Measurements from ENCODE around the gene CPTP. TPM values are rescaled to one million over a fixed set of nuclear protein-coding genes. Genes with fewer than 3 reads are reported as not detected.

The CPTP gene
- total RNA-seq, 1 donor from 2014 or later, result 112 TPM

GRCh38 chr1:1371746-1372711 is 47.4 kb downstream of the CPTP start:
- DNase-seq (peak; percentile 80), ATAC-seq (peak; percentile 33)
- intact Hi-C loops (cut with micrococcal nuclease), result no loop called here

GRCh38 chr1:1373051-1373814 is 48.6 kb downstream of the CPTP start:
- peak; percentile 34 for DNase-seq
- no peak for ATAC-seq
- intact Hi-C loops (cut with micrococcal nuclease), result no loop called here

DNA sequence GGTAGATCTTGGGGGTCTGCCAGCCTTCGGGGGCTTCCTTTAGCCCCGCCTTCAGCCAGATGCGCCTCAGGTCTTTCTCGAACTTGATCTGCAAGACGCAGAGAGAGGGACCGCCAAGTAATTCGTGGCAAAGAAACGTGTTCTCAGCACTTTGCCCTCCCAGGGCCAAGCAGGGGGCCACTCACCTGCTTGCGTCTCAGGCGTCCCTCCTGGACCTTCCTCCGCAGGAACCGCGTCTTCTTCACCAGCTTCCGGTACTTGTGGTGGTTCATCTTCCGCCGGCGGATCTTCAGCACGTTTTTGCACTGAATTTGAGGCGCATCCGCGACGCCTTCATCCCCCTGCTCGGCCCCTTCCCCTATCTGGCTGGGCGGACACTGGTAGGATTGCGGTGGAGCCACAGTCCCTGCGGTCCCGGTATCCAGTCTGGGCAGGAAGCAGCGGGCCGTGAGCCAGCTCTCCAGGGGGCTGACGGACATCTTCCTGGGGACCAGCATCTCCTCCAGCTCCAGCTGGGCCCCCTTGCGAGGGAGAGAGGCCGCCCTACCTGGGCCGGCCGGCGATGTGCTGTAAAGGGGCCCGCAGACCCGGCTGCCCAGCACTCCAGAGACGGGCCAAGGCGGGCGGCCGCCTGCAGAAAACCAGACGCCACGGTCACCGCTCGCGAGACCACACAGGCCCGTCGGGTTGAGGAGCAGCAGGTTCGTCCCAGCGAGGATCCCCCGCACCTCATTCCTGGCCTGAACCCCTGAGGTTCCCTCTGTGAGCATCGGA is 49.4 kb downstream of the CPTP start:
- ATAC-seq (no peak), DNase-seq (peak; percentile 39)
- intact Hi-C loops (cut with micrococcal nuclease), result no loop called here

DNA sequence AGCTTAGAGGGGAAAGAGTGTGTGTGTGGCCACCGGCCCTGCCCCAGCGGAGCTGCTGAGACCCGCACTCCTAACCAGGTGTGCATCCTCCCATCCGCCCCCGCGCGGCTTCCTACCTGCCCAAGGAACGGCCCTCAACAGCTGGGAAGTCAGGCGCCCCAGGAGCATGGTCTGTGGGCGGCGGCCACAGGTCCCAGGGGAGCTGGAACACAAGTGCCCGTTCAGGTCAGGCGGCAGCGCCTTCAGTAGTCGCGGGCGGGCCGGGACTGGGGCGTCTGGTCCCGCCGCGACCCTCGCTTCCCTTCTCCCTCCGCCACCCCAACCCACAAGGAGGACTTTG is 50.0 kb downstream of the CPTP start:
- DNase-seq (peak; percentile 60), ATAC-seq (peak; percentile 1)
- intact Hi-C loops (cut with micrococcal nuclease), result no loop called here

GRCh38 chr1:1374929-1375662 is 50.5 kb downstream of the CPTP start, which contains the start of gene AURKAIP1:
TSS of gene AURKAIP1 (minus strand) at chr1:1375207. CDS start at chr1:1374756, 451 bp downstream.
- peak; percentile 98 for DNase-seq
- peak; percentile 95 for ATAC-seq
- intact Hi-C loops (cut with micrococcal nuclease), result no loop called here

DNA sequence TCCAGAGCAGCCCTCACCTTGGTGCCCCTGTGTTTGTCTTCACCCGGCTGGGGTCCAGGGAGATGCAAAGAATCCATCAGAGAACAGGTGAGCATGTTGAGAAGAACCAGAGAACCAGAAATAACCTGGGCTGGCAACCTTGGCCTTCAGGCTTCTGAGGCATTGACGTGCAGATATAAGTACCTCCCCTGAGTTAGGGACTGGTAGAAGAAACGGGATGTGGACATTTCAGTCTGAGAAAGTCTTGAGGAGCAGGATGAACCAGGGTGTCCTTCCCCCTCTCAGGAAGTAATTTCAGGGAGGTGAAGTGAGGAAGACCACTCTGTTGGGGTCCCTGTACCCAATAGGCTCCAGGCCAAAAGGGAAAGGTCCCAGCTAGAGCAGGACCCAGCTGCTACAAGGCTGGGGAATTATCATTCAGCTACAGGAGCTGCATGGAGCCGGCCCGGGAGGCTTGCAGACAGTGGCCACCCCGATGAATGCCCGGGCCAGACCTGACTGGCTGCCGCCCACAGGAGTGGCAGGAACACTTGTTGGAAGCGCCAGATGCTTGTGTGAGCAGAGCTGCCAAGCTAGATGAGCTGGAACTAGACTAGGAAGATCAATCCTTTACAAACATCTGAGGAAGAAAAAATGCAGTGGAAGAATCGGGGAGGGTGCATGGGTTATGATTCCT is 52.1 kb downstream of the CPTP start:
- DNase-seq (peak; percentile 28), ATAC-seq (no peak)

GRCh38 chr1:1377540-1378205 is 53.1 kb downstream of the CPTP start:
- DNase-seq (peak; percentile 27), ATAC-seq (no peak)
- intact Hi-C loops (cut with micrococcal nuclease), result no loop called here

More for the DNA sequence above, 52.1 kb downstream of the CPTP start:
- intact Hi-C loops (cut with micrococcal nuclease), result no loop called here

Small RNA genes within 50 kb of the gene (microRNA-seq; reads per million reads assigned to microRNA genes)
- gene MIR6726 (ENCODE audit: borderline number of aligned reads) (2.9 reads per million), gene MIR6727 (ENCODE audit: borderline number of aligned reads) (not detected), gene MIR6808 (ENCODE audit: borderline number of aligned reads) (not detected)

Other genes starting within 250 kb of the CPTP start
- gene C1orf159, start 208.7 kb upstream of the CPTP start, total RNA-seq, result 4.0 TPM
- gene TTLL10, start 150.9 kb upstream of the CPTP start, total RNA-seq, result not detected
- 0.32 TPM for gene TNFRSF18, start 118.2 kb upstream of the CPTP start, total RNA-seq
- 2.3 TPM for gene TNFRSF4, start 110.6 kb upstream of the CPTP start, total RNA-seq
- 117 TPM for gene SDF4, start 92.8 kb upstream of the CPTP start, total RNA-seq
- 7.5 TPM for gene B3GALT6, start 92.6 kb upstream of the CPTP start, total RNA-seq
- 0.50 TPM for gene C1QTNF12, start 78.1 kb upstream of the CPTP start, total RNA-seq
- gene UBE2J2, start 50.9 kb upstream of the CPTP start, total RNA-seq, result 39.5 TPM
- gene SCNN1D, start 44.4 kb upstream of the CPTP start, total RNA-seq, result 3.0 TPM
- 60.4 TPM for gene ACAP3, start 16.9 kb upstream of the CPTP start, total RNA-seq
- 11.1 TPM for gene PUSL1, start 16.2 kb upstream of the CPTP start, total RNA-seq
- gene INTS11, start 142 bp upstream of the CPTP start, total RNA-seq, result 77.2 TPM
- 0.57 TPM for gene TAS1R3, start 6.5 kb downstream of the CPTP start, total RNA-seq
- 144 TPM for gene DVL1, start 24.6 kb downstream of the CPTP start, total RNA-seq
- gene MXRA8, start 33.8 kb downstream of the CPTP start, total RNA-seq, result 16.8 TPM
- 268 TPM for gene AURKAIP1, start 50.4 kb downstream of the CPTP start, total RNA-seq
- gene CCNL2, start 74.5 kb downstream of the CPTP start, total RNA-seq, result 61.0 TPM
- gene MRPL20, start 82.5 kb downstream of the CPTP start, total RNA-seq, result 155 TPM
- 2.1 TPM for gene ANKRD65, start 96.5 kb downstream of the CPTP start, total RNA-seq
- gene VWA1, start 110.9 kb downstream of the CPTP start, total RNA-seq, result 13.5 TPM
- gene ATAD3C, start 124.9 kb downstream of the CPTP start, total RNA-seq, result 1.9 TPM
- gene ATAD3B, start 147.0 kb downstream of the CPTP start, total RNA-seq, result 9.5 TPM
- gene ATAD3A, start 187.4 kb downstream of the CPTP start, total RNA-seq, result 18.3 TPM
- 8.9 TPM for gene TMEM240, start 215.8 kb downstream of the CPTP start, total RNA-seq

Data from left ventricle myocardium superior (tissue), 1 donor.